PFSK-1 (cell line): ENCODE measurements around the gene GSE1.

ENCODE experiments used
- FOXP2 ChIP-seq: optimal IDR thresholded peaks from 2 replicates; pipeline ENCODE3; 2011; ENCODE audit warnings: borderline replicate concordance, control low read depth, inconsistent platforms; ENCODE audit not compliant: insufficient read depth; ENCODE audit errors: extremely low read length, extremely low read depth
- POLR2AphosphoS5 ChIP-seq: IDR thresholded peaks from 2 replicates; pipeline ENCODE4 v1.6.1; 2012; ENCODE audit warnings: low read depth, mild to moderate bottlenecking, control low read depth, low read length, moderate library complexity
- SIN3A ChIP-seq: IDR thresholded peaks from 2 replicates; pipeline ENCODE4 v1.6.1; 2012; ENCODE audit warnings: mild to moderate bottlenecking, low read length, moderate library complexity, borderline replicate concordance; ENCODE audit not compliant: insufficient read depth
- TAF1 ChIP-seq: IDR thresholded peaks from 2 replicates; pipeline ENCODE4 v1.6.1; 2012; ENCODE audit warnings: low read length, control low read depth, borderline replicate concordance; ENCODE audit not compliant: insufficient read depth
- TF ChIP-seq, protein P1 (sequence below), 2 experiments: IDR thresholded peaks; 2 replicates each; pipeline versions ENCODE4 v1.6.1 to v1.8.0; 2011 to 2012; ENCODE audit warnings: low read depth in 2 of 2, low read length in 2 of 2, control low read depth in 1 of 2, inconsistent platforms in 1 of 2, mild to moderate bottlenecking in 1 of 2, moderate library complexity in 1 of 2; ENCODE audit not compliant: insufficient read depth in 1 of 2

GSE1 gene

GRCh38 chr16:85639529-85640253, 26.6 kb downstream of the GSE1 start:
- TF ChIP-seq FOXP2 (no peak), SIN3A (no peak), TAF1 (no peak), POLR2AphosphoS5 (no peak)
- TF ChIP-seq, protein P1, sequence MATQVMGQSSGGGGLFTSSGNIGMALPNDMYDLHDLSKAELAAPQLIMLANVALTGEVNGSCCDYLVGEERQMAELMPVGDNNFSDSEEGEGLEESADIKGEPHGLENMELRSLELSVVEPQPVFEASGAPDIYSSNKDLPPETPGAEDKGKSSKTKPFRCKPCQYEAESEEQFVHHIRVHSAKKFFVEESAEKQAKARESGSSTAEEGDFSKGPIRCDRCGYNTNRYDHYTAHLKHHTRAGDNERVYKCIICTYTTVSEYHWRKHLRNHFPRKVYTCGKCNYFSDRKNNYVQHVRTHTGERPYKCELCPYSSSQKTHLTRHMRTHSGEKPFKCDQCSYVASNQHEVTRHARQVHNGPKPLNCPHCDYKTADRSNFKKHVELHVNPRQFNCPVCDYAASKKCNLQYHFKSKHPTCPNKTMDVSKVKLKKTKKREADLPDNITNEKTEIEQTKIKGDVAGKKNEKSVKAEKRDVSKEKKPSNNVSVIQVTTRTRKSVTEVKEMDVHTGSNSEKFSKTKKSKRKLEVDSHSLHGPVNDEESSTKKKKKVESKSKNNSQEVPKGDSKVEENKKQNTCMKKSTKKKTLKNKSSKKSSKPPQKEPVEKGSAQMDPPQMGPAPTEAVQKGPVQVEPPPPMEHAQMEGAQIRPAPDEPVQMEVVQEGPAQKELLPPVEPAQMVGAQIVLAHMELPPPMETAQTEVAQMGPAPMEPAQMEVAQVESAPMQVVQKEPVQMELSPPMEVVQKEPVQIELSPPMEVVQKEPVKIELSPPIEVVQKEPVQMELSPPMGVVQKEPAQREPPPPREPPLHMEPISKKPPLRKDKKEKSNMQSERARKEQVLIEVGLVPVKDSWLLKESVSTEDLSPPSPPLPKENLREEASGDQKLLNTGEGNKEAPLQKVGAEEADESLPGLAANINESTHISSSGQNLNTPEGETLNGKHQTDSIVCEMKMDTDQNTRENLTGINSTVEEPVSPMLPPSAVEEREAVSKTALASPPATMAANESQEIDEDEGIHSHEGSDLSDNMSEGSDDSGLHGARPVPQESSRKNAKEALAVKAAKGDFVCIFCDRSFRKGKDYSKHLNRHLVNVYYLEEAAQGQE (IDR thresholded peaks at IDR 0.05; ENCODE audit: insufficient read depth in 1 of 2, low read depth in 2 of 2, low read length in 2 of 2) = no peak

DNA sequence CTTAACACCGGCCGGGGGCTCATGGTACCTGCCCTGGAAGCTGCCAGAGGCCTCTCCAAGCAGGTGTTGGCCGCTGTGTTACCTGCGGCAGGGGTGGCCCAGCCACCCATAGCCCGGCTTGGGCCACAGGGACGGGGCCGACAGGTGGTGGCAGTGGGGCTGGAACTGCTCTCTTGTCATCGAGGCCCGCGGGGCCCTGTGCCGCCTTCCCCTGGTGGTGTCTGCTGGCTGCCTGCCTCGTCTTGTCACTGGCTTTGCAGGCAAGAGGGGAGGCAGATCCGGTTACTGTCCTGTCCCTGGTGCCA, 27.1 kb downstream of the GSE1 start:
- TF ChIP-seq SIN3A (no peak), FOXP2 (no peak), POLR2AphosphoS5 (no peak), TAF1 (no peak)
- TF ChIP-seq, protein P1 (IDR thresholded peaks at IDR 0.05; ENCODE audit: insufficient read depth in 1 of 2, low read depth in 2 of 2, low read length in 2 of 2) = no peak

GRCh38 chr16:85640585-85640984, 27.5 kb downstream of the GSE1 start:
- TF ChIP-seq FOXP2 = no peak
- TF ChIP-seq, protein P1 (IDR thresholded peaks at IDR 0.05; ENCODE audit: insufficient read depth in 1 of 2, low read depth in 2 of 2, low read length in 2 of 2) = no peak
- no peak for TF ChIP-seq SIN3A
- TF ChIP-seq TAF1 = no peak
- TF ChIP-seq POLR2AphosphoS5 = no peak

GRCh38 chr16:85641305-85641704, 28.2 kb downstream of the GSE1 start:
- no peak for TF ChIP-seq TAF1
- no peak for TF ChIP-seq FOXP2
- TF ChIP-seq SIN3A = no peak
- no peak for TF ChIP-seq POLR2AphosphoS5
- TF ChIP-seq, protein P1 (IDR thresholded peaks at IDR 0.05; ENCODE audit: insufficient read depth in 1 of 2, low read depth in 2 of 2, low read length in 2 of 2) = no peak
